ENCODE data around the gene KCNQ1OT1. TPM values are rescaled to one million over a fixed set of nuclear protein-coding genes. Genes with fewer than 3 reads are reported as not detected.

The KCNQ1OT1 gene
- total and polyA plus RNA-seq, 9 of the 15 experiments (the other 6 are each of a cell fraction or from before 2014, with no cell fraction given), result 0.04 to 2.3 (median 0.74) TPM

DNA sequence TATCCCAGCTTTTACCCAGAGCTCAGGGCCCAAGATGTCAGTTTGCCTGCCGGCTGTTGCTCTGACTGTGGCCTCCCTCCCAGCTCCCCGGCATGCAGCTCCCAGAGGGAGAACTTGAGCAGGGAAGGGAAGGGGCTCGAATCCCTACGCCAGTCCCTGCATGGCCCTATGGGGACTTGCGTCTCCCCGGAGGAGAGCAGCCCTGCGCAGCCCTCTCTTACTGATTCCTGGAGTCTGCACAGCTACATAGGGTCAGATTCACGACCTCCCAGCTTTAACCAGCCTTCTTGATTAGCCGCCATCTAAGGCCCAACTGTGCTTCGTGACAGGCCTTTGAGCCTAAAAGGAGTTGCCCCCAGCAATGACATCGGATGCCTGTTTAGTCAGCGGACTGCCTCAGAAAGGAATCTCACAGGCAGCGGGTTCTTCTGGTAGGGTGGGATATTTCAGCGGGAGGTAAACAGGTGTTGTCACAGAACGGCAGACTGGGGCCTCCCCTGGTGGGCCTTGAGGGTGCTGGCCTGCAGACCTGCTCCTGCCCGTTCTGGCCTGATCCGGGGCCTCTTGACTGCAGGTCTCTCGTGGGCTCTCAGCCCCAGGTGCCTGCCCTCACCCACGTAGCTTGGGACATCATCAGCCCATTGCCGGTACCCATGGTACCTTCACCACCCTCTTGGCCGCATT, 43.8 kb upstream of the KCNQ1OT1 start:
- Histone ChIP-seq H3K36me3 (ENCODE audit: control insufficient read depth, insufficient read depth, low read length) (no peaks in the 10 kb centered on the region), H3K27me3 (ENCODE audit: control insufficient read depth in 2 of 2, insufficient read depth in 2 of 2, low read length in 2 of 2) (no peaks in the 10 kb centered on the region), H3K79me2 (ENCODE audit: control insufficient read depth, insufficient read depth, low read length) (no peaks in the 10 kb centered on the region), H4K20me1 (replicated peaks; ENCODE audit: control insufficient read depth, insufficient read depth, low read length) (no peaks in the 10 kb centered on the region), H3K27ac (ENCODE audit: extremely low read depth, low read depth, low read length) (no peak overlapping the region), H3K9ac (ENCODE audit: insufficient read depth in 1 of 2, low read depth in 2 of 2, low read length in 2 of 2) (peak overlapping the region in 1 of 2 experiments; percentile 51; a peak in 1 of 4 replicates), H3K9me3 (replicated peaks; ENCODE audit: control insufficient read depth, insufficient read depth, low read depth, low read length) (no peaks in the 10 kb centered on the region), H3K4me3 (no peak overlapping the region), H3K9me1 (ENCODE audit: control insufficient read depth, insufficient read depth, low read length) (no peaks in the 10 kb centered on the region), H3K4me2 (ENCODE audit: insufficient read depth, low read length) (no peak overlapping the region), H3K4me1 (replicated peaks in 1 of 2; ENCODE audit: control insufficient read depth in 2 of 2, insufficient read depth in 2 of 2, low read length in 2 of 2) (peaks cover 45 to 70% of the 10 kb centered on the region in 2 experiments), H2AFZ (ENCODE audit: low read depth, low read length) (no peak overlapping the region)
- no TSS peak for BruUV-seq (replicated peaks)
- FAIRE-seq (no peak), ATAC-seq (no peak), DNase-seq (ENCODE audit: extremely low read depth in 1 of 4, low spot score in 3 of 4) (no peak)
- CTCF ChIA-PET (ENCODE audit: low intra/inter-chr PET ratio), result interaction anchor here (0.6 kb wide), 1 partner anchor 1050 kb away, joined by 3 read pairs; no protein-coding TSS in a partner anchor
- in situ Hi-C loops (cut with MboI) (no loop called here), intact Hi-C loops (cut with micrococcal nuclease) (no loop called here)
- POLR2A ChIA-PET, result interaction anchor here (0.5 to 0.8 kb wide), 3 partner anchors 16 to 172 kb away, joined by 3 to 4 read pairs (median 3); no protein-coding TSS in a partner anchor
- WGBS (ENCODE audit: insufficient coverage, low coverage, missing lambda C conversion rate), result 71% methylated on average over 16 of the region's 21 CpGs
- TF ChIP-seq ZNF347 (CRISPR knock-in tag; IDR thresholded peaks at IDR 0.05; ENCODE audit: low read depth), result no peak
- no peak for TF ChIP-seq PTTG1 (tag; IDR thresholded peaks at IDR 0.05; ENCODE audit: low read depth)
- TF ChIP-seq ZNF699 (CRISPR knock-in tag; IDR thresholded peaks at IDR 0.05; ENCODE audit: insufficient replicate concordance), result no peak
- no peak for TF ChIP-seq ILK (tag; IDR thresholded peaks at IDR 0.05; ENCODE audit: borderline replicate concordance, low read depth)
- TF ChIP-seq ZC3H11A (IDR thresholded peaks at IDR 0.05; ENCODE audit: low read depth, low read length), result no peak
- TF ChIP-seq MAFK (IDR thresholded peaks at IDR 0.05; ENCODE audit: low read length), result no peak
- no peak for TF ChIP-seq FOXO4 (CRISPR knock-in tag; IDR thresholded peaks at IDR 0.05)
- TF ChIP-seq XRCC4 (IDR thresholded peaks at IDR 0.05; ENCODE audit: extremely low read depth, insufficient read depth, insufficient read length), result no peak
